GM18868 (cell line): ENCODE results near the gene GATA1.
"Not testable (repeated sequence)": the region's sequence is repeated elsewhere in the genome, so short reads cannot be mapped to it uniquely, and the experiment has no call there.

Experiments used
- ATAC-seq: cut with Tn5 transposase; IDR thresholded peaks from one replicate; pipeline ENCODE4 v1.9.1; 2021; ENCODE audit warnings: mild to moderate bottlenecking, moderate library complexity; ENCODE audit not compliant: unreplicated experiment

Gene GATA1

GRCh38 chrX:48806081-48806480 lies 19.7 kb downstream of the GATA1 start:
- ATAC-seq: no peak

DNA sequence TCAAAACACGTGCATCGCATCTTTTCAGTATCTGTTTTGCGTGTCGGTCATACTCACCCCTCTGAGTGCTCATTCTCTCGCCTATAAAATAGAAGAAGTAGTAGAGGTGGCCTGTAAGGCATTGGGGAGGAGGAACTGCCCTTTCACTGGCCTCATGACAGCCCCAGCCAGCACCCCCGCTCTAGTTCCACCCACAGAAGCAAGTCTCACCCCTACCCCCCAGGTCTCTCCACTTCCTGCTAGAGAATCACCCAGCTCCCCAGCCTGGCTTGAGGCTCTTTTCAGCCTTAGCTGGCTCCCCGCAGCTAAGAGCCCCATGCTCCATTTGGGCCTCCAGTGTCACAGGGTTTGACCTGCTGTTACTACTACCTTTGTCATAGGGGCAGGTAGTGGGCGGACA lies 27.3 kb downstream of the GATA1 start:
- no peak for ATAC-seq

- no peak for ATAC-seq
These were observed 28.3 kb downstream of the GATA1 start for GRCh38 chrX:48814722-48815121.

DNA sequence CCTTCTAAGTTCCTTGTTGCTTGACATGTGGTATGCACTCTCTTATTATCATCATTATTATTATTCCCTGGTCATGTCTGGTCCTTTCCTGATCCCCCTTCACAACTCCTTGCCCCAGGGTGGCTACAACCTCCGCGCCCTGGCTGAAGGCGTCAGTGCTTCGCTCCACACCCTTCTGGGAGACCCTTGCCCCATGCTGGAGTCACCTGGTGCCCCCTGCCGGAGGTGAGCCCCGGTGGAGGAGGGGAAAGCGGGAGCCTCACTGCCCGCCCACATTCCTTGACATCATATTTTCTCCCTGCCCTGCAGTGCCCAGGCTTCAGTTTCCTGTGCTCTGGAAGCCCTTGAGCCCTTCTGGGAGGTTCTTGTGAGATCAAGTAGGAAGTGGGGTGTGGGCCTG lies 28.9 kb downstream of the GATA1 start:
- ATAC-seq: no peak

DNA sequence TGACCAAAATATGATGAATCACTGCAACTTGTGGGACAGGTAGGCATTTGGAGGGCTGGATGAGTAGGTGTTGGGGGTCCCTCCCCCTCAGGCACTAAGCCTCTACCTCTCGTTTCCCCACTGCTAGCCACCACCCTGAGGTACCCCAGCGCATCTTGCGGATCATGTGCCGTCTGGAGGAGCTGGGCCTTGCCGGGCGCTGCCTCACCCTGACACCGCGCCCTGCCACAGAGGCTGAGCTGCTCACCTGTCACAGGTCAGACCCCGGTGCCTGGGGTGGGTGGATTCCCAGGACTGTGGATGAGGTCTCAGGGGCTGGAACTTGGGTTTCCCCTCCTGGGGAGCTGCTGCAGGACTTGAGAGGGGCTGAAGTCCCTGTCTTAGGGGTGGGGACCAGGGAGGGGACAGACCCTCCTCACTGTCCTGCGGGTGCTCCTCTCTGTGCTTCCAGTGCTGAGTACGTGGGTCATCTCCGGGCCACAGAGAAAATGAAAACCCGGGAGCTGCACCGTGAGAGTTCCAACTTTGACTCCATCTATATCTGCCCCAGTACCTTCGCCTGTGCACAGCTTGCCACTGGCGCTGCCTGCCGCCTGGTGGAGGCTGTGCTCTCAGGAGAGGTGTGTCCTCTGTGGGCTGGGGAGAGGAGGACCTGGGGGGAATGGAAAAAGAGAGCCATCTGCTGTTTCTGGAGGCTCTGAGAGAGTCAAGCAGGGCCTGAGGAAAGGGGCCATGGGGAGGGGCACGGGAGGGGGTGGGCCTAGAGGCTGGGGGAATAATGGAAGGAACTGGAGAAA lies 29.8 kb downstream of the GATA1 start:
- ATAC-seq: no peak

DNA sequence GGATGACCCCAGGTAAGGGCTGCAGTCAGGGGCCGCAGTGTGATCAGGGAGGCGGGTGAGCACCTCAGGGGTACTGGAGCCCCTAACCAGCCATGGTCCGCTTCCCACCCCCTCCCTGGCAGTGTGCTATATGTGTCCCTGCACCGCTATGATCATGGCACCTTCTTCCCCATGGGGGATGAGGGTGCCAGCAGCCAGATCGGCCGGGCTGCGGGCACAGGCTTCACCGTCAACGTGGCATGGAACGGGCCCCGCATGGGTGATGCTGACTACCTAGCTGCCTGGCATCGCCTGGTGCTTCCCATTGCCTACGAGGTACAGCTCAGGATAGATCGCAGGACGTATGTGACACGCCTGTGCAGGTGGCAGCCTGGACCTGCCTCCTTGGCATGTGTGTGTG lies 31.7 kb downstream of the GATA1 start:
- no peak for ATAC-seq

- no peak for ATAC-seq
These were observed 32.5 kb downstream of the GATA1 start for GRCh38 chrX:48818866-48819265.

- not testable (repeated sequence) for ATAC-seq
These were observed 33.0 kb downstream of the GATA1 start for GRCh38 chrX:48819394-48819793.

DNA sequence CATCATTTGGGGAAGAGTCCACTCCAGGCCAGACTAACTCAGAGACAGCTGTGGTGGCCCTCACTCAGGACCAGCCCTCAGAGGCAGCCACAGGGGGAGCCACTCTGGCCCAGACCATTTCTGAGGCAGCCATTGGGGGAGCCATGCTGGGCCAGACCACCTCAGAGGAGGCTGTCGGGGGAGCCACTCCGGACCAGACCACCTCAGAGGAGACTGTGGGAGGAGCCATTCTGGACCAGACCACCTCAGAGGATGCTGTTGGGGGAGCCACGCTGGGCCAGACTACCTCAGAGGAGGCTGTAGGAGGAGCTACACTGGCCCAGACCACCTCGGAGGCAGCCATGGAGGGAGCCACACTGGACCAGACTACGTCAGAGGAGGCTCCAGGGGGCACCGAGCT lies 36.7 kb downstream of the GATA1 start:
- ATAC-seq: no peak

DNA sequence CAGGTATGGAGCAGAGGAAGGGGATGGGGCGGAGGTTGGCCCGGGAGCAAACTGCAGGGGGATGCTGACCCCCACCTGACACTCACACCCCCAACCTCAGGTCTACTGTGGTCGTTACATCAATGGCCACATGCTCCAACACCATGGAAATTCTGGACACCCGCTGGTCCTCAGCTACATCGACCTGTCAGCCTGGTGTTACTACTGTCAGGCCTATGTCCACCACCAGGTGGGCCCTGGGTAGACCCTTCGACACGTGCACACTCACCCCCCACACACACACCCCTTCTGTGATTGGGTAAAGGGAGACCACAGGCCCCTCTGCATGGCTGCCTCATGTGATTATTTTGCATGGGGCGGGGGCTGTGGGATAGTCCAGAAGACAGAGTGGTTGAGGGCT lies 37.7 kb downstream of the GATA1 start:
- no peak for ATAC-seq

GRCh38 chrX:48826135-48826875 lies 39.9 kb downstream of the GATA1 start, which contains the start of gene ERAS:
Gene ERAS (plus strand): TSS chrX:48826513. CDS start chrX:48829124, 2,611 bp downstream.
- ATAC-seq: no peak

GRCh38 chrX:48826876-48827653 lies 40.7 kb downstream of the GATA1 start:
- no peak for ATAC-seq

- ATAC-seq: no peak
These were observed 41.2 kb downstream of the GATA1 start for GRCh38 chrX:48827654-48827968.

DNA sequence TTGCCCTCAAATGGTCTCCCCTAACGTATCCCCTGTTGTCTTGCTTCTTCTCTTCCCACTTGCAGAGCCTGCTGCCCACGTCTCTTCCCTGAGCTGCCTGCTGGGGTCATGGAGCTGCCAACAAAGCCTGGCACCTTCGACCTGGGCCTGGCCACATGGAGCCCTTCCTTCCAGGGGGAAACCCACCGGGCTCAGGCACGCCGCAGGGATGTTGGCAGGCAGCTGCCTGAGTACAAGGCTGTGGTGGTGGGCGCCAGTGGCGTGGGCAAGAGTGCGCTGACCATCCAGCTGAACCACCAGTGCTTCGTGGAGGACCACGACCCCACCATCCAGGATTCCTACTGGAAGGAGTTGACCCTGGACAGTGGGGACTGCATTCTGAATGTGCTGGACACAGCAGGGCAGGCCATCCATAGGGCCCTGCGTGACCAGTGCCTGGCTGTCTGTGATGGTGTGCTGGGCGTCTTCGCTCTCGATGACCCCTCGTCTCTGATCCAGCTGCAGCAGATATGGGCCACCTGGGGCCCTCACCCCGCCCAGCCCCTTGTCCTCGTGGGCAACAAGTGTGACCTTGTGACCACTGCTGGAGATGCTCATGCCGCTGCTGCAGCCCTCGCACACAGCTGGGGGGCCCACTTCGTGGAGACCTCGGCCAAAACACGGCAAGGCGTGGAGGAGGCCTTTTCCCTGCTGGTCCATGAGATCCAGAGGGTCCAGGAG lies 42.8 kb downstream of the GATA1 start:
- no peak for ATAC-seq

GRCh38 chrX:48831136-48831908 lies 44.9 kb downstream of the GATA1 start:
- no peak for ATAC-seq

GRCh38 chrX:48831909-48832291 lies 45.5 kb downstream of the GATA1 start:
- no peak for ATAC-seq

GRCh38 chrX:48833542-48834138 lies 47.2 kb downstream of the GATA1 start:
- no peak for ATAC-seq

DNA sequence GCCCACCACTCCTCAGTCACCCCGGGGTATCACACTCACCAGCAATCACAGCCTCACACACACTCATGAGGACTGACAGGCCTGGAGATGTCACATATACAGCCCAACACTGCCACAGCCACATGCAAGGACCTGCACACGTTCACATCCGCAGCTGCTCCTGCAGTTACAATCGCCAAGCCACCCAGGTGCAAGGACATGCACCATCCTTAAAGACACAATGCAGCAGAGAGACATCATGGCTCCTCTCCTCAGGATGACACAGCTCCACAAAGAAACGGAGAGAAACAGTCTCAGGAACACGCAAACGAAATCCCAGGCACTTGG lies 48.0 kb downstream of the GATA1 start:
- ATAC-seq: no peak

GRCh38 chrX:48835524-48836329 lies 49.3 kb downstream of the GATA1 start, which contains the start of gene PCSK1N:
Gene PCSK1N (minus strand): TSS chrX:48835610. CDS start chrX:48835532, 78 bp downstream.
- ATAC-seq: no peak
